Mucosa of descending colon (tissue), 3 donors: ENCODE data around the gene SPDYE17. TPM values are rescaled to one million over a fixed set of nuclear protein-coding genes. Genes with fewer than 3 reads are reported as not detected.
A peak's percentile ranks its signal among the peaks of the same experiment; 100 is the strongest.
"Not testable (repeated sequence)": the region's sequence is repeated elsewhere in the genome, so short reads cannot be mapped to it uniquely, and the experiment has no call there.

ENCODE experiments used
- ATAC-seq: fragments of 200-7000 bp; cut with Tn5 transposase; one replicate; pipeline ENCODE4 v1.9.1; 2020; ENCODE audit warnings: mild to moderate bottlenecking, moderate library complexity
- DNase-seq, 3 donors: peaks; one replicate each; pipeline ENCODE4 v3.0.0-alpha.2; 2020
- H3K36me3 ChIP-seq: fragments of 200-600 bp; one replicate; pipeline ENCODE4 v1.8.0; 2021; ENCODE audit warnings: low read depth, mild to moderate bottlenecking
- H3K4me1 ChIP-seq: fragments of 200-600 bp; one replicate; pipeline ENCODE4 v1.8.0; 2021; ENCODE audit warnings: low read depth, mild to moderate bottlenecking
- H3K4me3 ChIP-seq: fragments of 200-600 bp; one replicate; pipeline ENCODE4 v1.8.0; 2021; ENCODE audit warnings: mild to moderate bottlenecking
- H3K9me3 ChIP-seq: fragments of 200-600 bp; one replicate; pipeline ENCODE4 v1.8.0; 2021; ENCODE audit warnings: mild to moderate bottlenecking
- intact Hi-C, 2 donors: fragments of 100-400 bp; cut with DNase I in 1 of 2; cut with micrococcal nuclease in 1 of 2; formaldehyde crosslinking; loops; one replicate each; pipeline versions ENCODE4 v1.11.0 to v1.11.1; 2022; cut with DNase I, micrococcal nuclease
- long read RNA-seq, 2 donors: library from polyadenylated mRNA; unstranded; transcript quantifications; one replicate each; pipeline ENCODE4 v2.0.0, GENCODE V29; 2019 to 2021
- total RNA-seq, 3 donors: library from RNA; stranded (reverse); fragmentation: NEBNext Ultra II Directional in 2 of 3; extraction: Animal tissue kit (Norgen Biotek cat#: 25700) in 2 of 3; gene quantifications; one replicate each; pipeline versions ENCODE4 v1.2.1 to v1.2.4, GENCODE V29; 2021 to 2023
- donor health status: DM: no; HTN: no; CAD: no; lungs with moderate emphysema.
- donor health status: DM: no; HTN: no; CAD: no.
- donor health status: DM: no; HTN: yes; CAD: no.

SPDYE17 gene, protein sequence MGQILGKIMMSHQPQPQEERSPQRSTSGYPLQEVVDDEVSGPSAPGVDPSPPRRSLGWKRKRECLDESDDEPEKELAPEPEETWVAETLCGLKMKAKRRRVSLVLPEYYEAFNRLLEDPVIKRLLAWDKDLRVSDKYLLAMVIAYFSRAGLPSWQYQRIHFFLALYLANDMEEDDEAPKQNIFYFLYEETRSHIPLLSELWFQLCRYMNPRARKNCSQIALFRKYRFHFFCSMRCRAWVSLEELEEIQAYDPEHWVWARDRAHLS
- total RNA-seq, result not detected
- long read RNA-seq, donor 1, result 0 reads
- long read RNA-seq, donor 2, partial matches to known transcripts, result 0 of 1 reads
- long read RNA-seq, donor 2, other reads (novel, unspliced or antisense), result 1 of 1 reads

DNA sequence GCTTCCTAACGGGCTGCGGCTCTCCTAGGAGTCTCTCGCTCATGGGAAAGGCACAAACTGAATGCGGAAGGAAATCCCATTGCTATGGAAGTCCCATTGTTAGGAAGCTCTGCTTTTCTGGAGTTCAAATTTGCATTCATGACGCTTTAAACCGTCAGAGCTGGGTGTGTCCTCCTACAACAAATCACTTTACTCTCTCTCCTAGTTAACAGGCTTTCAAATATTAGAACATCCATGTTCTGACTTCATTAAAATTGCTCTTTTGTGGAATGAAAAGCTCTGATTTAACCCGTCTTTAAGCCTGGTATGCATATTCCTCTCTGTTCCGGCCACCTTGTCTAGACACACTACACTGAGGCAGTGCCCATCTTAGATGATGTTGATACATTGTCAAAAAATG is at the start of gene SPDYE17:
Gene SPDYE17, minus strand, starts transcription at position 101 of the 400 bp plus-strand sequence. CDS start 1,791 bp downstream, outside the sequence.
- ATAC-seq, intact Hi-C loops, H3K36me3 ChIP-seq, H3K4me1 ChIP-seq, H3K9me3 ChIP-seq, H3K4me3 ChIP-seq, DNase-seq: not testable (repeated sequence)

DNA sequence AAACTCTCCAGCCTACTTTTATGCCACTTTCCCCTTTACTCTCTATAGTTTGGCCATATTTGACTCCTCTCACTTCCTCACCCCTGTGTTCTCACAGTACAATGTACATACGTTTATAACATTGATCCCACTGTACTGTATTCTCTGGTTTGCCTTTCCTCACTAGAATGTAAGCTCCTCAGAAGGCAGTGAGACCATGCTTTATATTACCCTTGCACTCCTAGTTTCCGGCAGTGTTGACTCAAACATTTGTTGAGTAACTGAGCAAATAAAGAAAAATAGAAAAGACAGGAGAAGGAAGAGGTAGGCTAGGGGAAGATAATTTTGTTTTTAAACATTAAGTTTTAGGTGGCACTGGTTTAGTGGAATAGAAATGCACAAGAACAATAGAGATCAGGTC is 48.1 kb upstream of the SPDYE17 start:
- DNase-seq, intact Hi-C loops, H3K4me1 ChIP-seq, H3K36me3 ChIP-seq, H3K9me3 ChIP-seq, H3K4me3 ChIP-seq: not testable (repeated sequence)
- peak; percentile 70 for ATAC-seq

DNA sequence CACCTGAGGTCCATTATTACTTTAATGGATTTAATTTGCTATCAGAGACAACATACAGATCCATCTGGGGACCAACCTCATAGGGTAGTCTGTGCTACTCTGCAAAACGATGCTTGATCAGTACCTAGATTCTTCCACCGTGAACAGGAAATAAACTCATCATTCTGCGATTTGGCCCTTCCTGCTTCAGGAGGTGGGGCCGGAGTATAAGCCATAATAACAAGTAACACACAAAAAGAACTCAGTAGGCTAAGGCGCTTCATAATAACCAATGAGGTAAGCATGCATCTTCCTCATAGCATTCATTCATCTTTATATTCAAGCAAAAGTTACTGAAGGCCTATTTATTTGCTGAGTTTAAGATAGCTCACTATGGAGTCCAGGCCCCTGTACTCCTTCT is 47.5 kb upstream of the SPDYE17 start:
- intact Hi-C loops, H3K9me3 ChIP-seq, H3K36me3 ChIP-seq, DNase-seq, H3K4me3 ChIP-seq, H3K4me1 ChIP-seq: not testable (repeated sequence)
- ATAC-seq, result peak; percentile 38

DNA sequence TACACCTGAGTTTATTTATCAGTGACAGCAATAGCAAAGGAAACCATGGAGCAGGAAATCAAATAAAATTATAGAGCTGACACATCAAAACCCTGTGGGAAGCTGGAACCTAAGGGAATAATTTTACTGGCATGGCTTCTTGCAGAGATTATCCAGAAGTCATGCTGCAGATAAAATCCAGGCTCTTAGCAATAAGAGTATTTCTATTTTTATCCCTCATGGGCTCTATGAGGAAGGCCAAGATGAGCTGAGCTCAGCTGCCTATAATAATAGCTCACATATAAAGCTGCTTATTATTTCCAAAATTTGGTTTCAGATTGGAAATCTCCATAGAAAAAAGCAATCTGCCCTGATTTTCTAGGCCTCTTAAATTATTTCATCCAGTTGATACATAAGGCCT is 47.0 kb upstream of the SPDYE17 start:
- not testable (repeated sequence) for H3K4me1 ChIP-seq, H3K9me3 ChIP-seq

DNA sequence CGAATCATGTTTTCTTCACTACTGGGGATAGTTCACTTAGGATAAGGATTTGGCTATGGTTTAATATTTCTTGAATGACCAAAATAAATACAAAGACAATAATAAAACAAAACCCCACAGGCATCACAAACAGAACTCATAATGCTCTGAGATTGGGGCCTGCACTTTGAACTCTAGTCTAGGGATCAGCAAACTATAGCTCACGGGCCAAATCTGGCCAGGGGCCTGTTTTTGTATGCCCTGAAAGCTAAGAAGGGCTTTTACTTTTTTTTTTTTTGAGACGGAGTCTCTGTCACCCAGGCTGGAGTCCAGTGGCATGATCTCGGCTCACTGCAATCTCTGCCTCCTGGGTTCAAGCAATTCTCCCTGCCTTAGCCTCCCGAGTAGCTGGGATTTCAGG is 44.9 kb upstream of the SPDYE17 start:
- ATAC-seq, DNase-seq, H3K9me3 ChIP-seq, H3K4me3 ChIP-seq, H3K36me3 ChIP-seq, intact Hi-C loops, H3K4me1 ChIP-seq: not testable (repeated sequence)

More for the DNA sequence above, 47.0 kb upstream of the SPDYE17 start:
- intact Hi-C loops, DNase-seq, H3K4me3 ChIP-seq, ATAC-seq, H3K36me3 ChIP-seq: not testable (repeated sequence)

DNA sequence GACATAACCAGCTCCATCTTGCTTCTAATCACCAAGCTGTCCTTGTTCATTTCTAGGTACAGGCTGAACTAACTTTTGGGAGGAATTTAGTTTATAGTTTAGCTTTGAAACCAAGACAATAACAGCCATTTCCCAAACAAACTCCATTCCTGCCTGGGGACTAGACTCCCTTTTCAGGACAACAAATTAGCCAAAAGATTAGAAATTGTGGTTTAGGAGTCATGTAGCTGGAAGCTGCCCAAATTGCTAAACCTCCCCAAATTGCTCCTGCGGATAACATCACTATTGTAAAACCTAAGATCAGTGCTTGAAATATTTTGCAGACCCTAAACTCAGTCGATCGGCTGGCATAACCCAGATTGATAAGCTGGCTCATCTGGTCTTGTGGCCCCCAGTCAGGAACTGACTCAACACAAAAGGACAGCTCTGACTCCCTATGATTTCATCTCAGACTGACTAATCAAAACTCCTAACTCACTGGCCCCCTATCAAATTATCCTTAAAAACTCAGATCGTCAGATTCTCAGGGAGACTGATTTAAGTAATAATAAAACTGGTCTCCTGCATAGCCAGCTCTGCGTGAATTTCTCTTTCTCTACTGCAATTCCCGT is 42.7 kb upstream of the SPDYE17 start:
- intact Hi-C loops, result not testable (repeated sequence)

GRCh38 chr7:77071108-77071507 is 38.9 kb upstream of the SPDYE17 start:
- H3K36me3 ChIP-seq, intact Hi-C loops, DNase-seq, ATAC-seq, H3K4me3 ChIP-seq, H3K9me3 ChIP-seq, H3K4me1 ChIP-seq: not testable (repeated sequence)

More for the DNA sequence above, 42.7 kb upstream of the SPDYE17 start:
- DNase-seq, H3K36me3 ChIP-seq, H3K4me3 ChIP-seq, H3K9me3 ChIP-seq, ATAC-seq, H3K4me1 ChIP-seq: not testable (repeated sequence)

GRCh38 chr7:77065869-77066268 is 33.7 kb upstream of the SPDYE17 start:
- H3K9me3 ChIP-seq, ATAC-seq, intact Hi-C loops, H3K4me1 ChIP-seq, H3K36me3 ChIP-seq, H3K4me3 ChIP-seq, DNase-seq: not testable (repeated sequence)

GRCh38 chr7:77063732-77064131 is 31.6 kb upstream of the SPDYE17 start:
- intact Hi-C loops, H3K4me3 ChIP-seq, H3K36me3 ChIP-seq, H3K9me3 ChIP-seq, H3K4me1 ChIP-seq, ATAC-seq, DNase-seq: not testable (repeated sequence)

- ATAC-seq, result peak; percentile 44
- H3K4me1 ChIP-seq, H3K9me3 ChIP-seq, intact Hi-C loops, H3K36me3 ChIP-seq, H3K4me3 ChIP-seq, DNase-seq: not testable (repeated sequence)
Observed at GRCh38 chr7:77062557-77062956, 30.4 kb upstream of the SPDYE17 start, which contains the start of gene SPDYE18. TSS of gene SPDYE18 (minus strand) at chr7:77062558. CDS start at chr7:77060512, 2,046 bp downstream.

DNA sequence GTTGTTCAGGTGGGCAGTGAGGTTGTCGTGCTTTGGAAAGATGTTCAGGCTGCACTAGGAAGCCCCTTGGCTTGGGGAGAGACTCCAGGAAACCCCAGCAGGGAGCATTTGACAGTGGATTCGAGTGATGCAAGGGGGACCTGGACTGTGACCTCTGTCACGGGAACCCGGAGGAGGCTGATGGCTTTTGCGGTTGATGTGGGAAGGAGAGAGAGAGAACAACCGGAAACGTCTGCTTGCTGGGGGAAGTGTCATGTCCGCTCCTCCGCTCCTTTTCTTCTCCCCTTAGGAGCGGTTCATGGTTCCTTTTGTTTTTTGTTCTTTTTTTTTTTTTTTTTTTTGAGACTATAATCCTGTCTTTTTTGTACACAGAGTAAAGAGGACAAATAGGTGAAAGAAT is 5.8 kb downstream of the SPDYE17 start:
- DNase-seq, H3K9me3 ChIP-seq, H3K4me3 ChIP-seq, H3K36me3 ChIP-seq, intact Hi-C loops, ATAC-seq, H3K4me1 ChIP-seq: not testable (repeated sequence)

- ATAC-seq, result peak; percentile 1
- DNase-seq, H3K4me3 ChIP-seq, intact Hi-C loops, H3K4me1 ChIP-seq, H3K9me3 ChIP-seq, H3K36me3 ChIP-seq: not testable (repeated sequence)
Observed at GRCh38 chr7:77010074-77010680, 22.0 kb downstream of the SPDYE17 start.

GRCh38 chr7:77008000-77008399 is 24.2 kb downstream of the SPDYE17 start:
- intact Hi-C loops, result not testable (repeated sequence)

More at GRCh38 chr7:77008000-77008399, 24.2 kb downstream of the SPDYE17 start:
- not testable (repeated sequence) for H3K4me3 ChIP-seq, H3K36me3 ChIP-seq, H3K4me1 ChIP-seq, H3K9me3 ChIP-seq
- DNase-seq (peak; percentile 88 to 92 (median 89)), ATAC-seq (peak; percentile 71)
